ENCODE data around the gene CYP11A1. TPM values are rescaled to one million over a fixed set of nuclear protein-coding genes. Genes with fewer than 3 reads are reported as not detected.

The CYP11A1 gene
- polyA plus RNA-seq, 1 donor: 0.55 TPM

Other genes starting within 250 kb of the CYP11A1 start
- gene ISLR2, start 237.1 kb downstream of the CYP11A1 start, polyA plus RNA-seq: 4.9 TPM
- 24.8 TPM for gene ISLR, start 193.9 kb downstream of the CYP11A1 start, polyA plus RNA-seq
- gene STRA6, start 164.9 kb downstream of the CYP11A1 start, polyA plus RNA-seq: 22.2 TPM
- 2.2 TPM for gene CCDC33, start 131.3 kb downstream of the CYP11A1 start, polyA plus RNA-seq
- gene SEMA7A, start 66.3 kb upstream of the CYP11A1 start, polyA plus RNA-seq: 3.5 TPM
- 41.2 TPM for gene UBL7, start 93.5 kb upstream of the CYP11A1 start, polyA plus RNA-seq
- gene ARID3B, start 173.6 kb upstream of the CYP11A1 start, polyA plus RNA-seq: 13.1 TPM
- 67.3 TPM for gene CLK3, start 248.2 kb upstream of the CYP11A1 start, polyA plus RNA-seq